NCI-H82 (cell line): Measurements from ENCODE around the gene INTS11.

Experiments
- DNase-seq: peaks from one replicate; lab custom pipeline; 2025; lab: John Stamatoyannopoulos, UW

The INTS11 gene

GRCh38 chr1:1343811-1344421 lies 19.5 kb upstream of the INTS11 start:
- no peak for DNase-seq

GRCh38 chr1:1342584-1343115 lies 18.2 kb upstream of the INTS11 start:
- no peak for DNase-seq

GRCh38 chr1:1342061-1342562 lies 17.7 kb upstream of the INTS11 start:
- no peak for DNase-seq

GRCh38 chr1:1341549-1342021 lies 17.1 kb upstream of the INTS11 start:
- no peak for DNase-seq

GRCh38 chr1:1340791-1341548 lies 16.5 kb upstream of the INTS11 start:
- DNase-seq = no peak

GRCh38 chr1:1340185-1340584 lies 15.7 kb upstream of the INTS11 start:
- no peak for DNase-seq

GRCh38 chr1:1338278-1338677 lies 13.8 kb upstream of the INTS11 start:
- no peak for DNase-seq

- DNase-seq = peak; percentile 67
Observed at GRCh38 chr1:1337793-1338147, 13.3 kb upstream of the INTS11 start.

- DNase-seq = no peak
Observed at GRCh38 chr1:1336931-1337792, 12.7 kb upstream of the INTS11 start.

GRCh38 chr1:1336446-1336845 lies 12.0 kb upstream of the INTS11 start:
- no peak for DNase-seq

- DNase-seq = no peak
Observed at GRCh38 chr1:1335792-1336248, 11.4 kb upstream of the INTS11 start.

GRCh38 chr1:1335283-1335682 lies 10.8 kb upstream of the INTS11 start:
- peak; percentile 63 for DNase-seq

GRCh38 chr1:1334835-1335234 lies 10.4 kb upstream of the INTS11 start:
- DNase-seq = no peak

GRCh38 chr1:1333551-1334241 lies 9.2 kb upstream of the INTS11 start:
- peak; percentile 59 for DNase-seq

- DNase-seq = peak; percentile 61
Observed at GRCh38 chr1:1332774-1333480, 8.5 kb upstream of the INTS11 start.

GRCh38 chr1:1332031-1332755 lies 7.7 kb upstream of the INTS11 start:
- DNase-seq = peak; percentile 61

GRCh38 chr1:1331068-1331965 lies 6.9 kb upstream of the INTS11 start, which contains the start of gene TAS1R3:
TSS of gene TAS1R3 (plus strand) at chr1:1331280. CDS start at chr1:1331346, 66 bp downstream.
- peak; percentile 57 for DNase-seq

GRCh38 chr1:1330366-1331067 lies 6.1 kb upstream of the INTS11 start:
- DNase-seq = no peak
